ENCODE measurements around the gene MOV10L1. TPM values are rescaled to one million over a fixed set of nuclear protein-coding genes. Genes with fewer than 3 reads are reported as not detected.
"Not testable (repeated sequence)": the region's sequence is repeated elsewhere in the genome, so short reads cannot be mapped to it uniquely, and the experiment has no call there.

MOV10L1 gene
- total and polyA plus RNA-seq, 2 donors from 2014 or later: 0.38 to 0.62 TPM

DNA sequence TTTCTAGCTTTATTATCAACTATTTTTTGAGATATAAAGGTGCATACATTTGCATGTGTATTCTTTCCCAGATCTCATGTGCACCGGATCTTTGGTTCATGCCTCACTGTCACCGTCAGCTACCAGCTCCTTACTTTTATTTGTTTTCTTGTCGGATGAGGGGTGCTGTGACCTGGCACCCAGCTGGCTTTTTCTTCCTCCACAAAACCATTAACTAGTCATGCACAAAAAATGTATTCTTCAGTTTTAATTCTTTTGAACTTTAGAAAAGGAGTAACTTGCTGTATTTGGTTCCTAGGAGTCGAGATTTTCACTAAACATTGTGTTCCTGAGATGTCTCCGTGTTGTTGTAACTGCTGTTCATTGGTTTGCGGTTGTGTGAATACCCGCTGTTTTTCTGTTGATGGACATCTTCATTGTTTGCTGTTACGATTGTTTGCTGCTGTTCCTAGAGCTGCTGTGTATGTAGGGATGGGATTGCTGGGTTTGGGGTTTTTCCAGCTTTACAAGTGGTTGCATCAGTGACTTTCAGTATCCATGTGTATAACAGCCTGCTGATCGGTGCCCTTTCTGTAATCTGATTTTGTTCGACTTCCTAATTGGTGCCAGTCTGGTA lies 39.4 kb downstream of the MOV10L1 start:
- intact Hi-C loops (cut with DNase I): no loop called here
- FAIRE-seq: no peak

GRCh38 chr22:50131894-50132293 lies 42.1 kb downstream of the MOV10L1 start:
- FAIRE-seq: no peak
- Histone ChIP-seq H3K27me3 (ENCODE audit: control insufficient read depth, insufficient read depth, low read length) (no peaks in the 10 kb centered on the region), H3K27ac (ENCODE audit: low read depth in 2 of 2, low read length in 2 of 2) (no peak overlapping the region), H3K9me3 (ENCODE audit: control insufficient read depth in 2 of 3, insufficient read depth in 1 of 3, low read length in 3 of 3) (no peaks in the 10 kb centered on the region), H3K36me3 (ENCODE audit: control insufficient read depth in 2 of 3, insufficient read depth in 3 of 3, low read length in 3 of 3) (no peaks in the 10 kb centered on the region), H3K4me3 (ENCODE audit: low read length in 3 of 3) (no peak overlapping the region), H3K9ac (ENCODE audit: low read length in 3 of 3) (no peak overlapping the region), H3K4me1 (ENCODE audit: control insufficient read depth in 2 of 3, insufficient read depth in 2 of 3, low read depth in 1 of 3, low read length in 3 of 3) (no peaks in the 10 kb centered on the region)
- intact Hi-C loops (cut with DNase I): no loop called here
- TF ChIP-seq CTCF (IDR thresholded peaks at IDR 0.05; ENCODE audit: borderline replicate concordance, extremely low read depth, insufficient read depth): no peak
- DNase-seq: no peak

More for the DNA sequence above, 39.4 kb downstream of the MOV10L1 start:
- Histone ChIP-seq H3K9me3 (ENCODE audit: control insufficient read depth in 2 of 3, insufficient read depth in 1 of 3, low read length in 3 of 3) (no peaks in the 10 kb centered on the region), H3K9ac (ENCODE audit: low read length in 3 of 3) (no peak overlapping the region), H3K4me3 (ENCODE audit: low read length in 3 of 3) (no peak overlapping the region), H3K36me3 (ENCODE audit: control insufficient read depth in 2 of 3, insufficient read depth in 3 of 3, low read length in 3 of 3) (no peaks in the 10 kb centered on the region), H3K27ac (ENCODE audit: low read depth in 2 of 2, low read length in 2 of 2) (no peak overlapping the region), H3K27me3 (ENCODE audit: control insufficient read depth, insufficient read depth, low read length) (no peaks in the 10 kb centered on the region), H3K4me1 (ENCODE audit: control insufficient read depth in 2 of 3, insufficient read depth in 2 of 3, low read depth in 1 of 3, low read length in 3 of 3) (no peaks in the 10 kb centered on the region)
- no peak for DNase-seq
- TF ChIP-seq CTCF (IDR thresholded peaks at IDR 0.05; ENCODE audit: borderline replicate concordance, extremely low read depth, insufficient read depth): no peak

DNA sequence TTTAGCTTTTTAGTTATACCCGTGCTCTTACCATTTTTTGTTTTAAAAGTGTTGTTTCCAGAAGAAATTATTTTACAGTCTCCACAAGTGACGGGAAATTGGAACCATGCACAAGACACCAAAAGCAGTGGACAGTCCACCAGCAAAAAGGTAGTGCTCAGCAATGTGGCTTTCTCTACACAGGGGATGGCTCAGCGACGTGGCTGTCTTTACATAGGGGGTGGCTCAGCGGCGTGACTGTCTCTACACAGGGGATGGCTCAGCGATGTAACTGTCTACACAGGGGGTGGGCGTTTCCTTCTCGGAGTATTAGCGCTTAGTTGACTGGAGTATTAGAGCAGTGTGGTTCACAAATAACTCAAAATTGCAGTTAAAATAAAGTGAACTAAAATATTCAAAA lies 44.7 kb downstream of the MOV10L1 start:
- Histone ChIP-seq H3K36me3 (ENCODE audit: control insufficient read depth in 2 of 3, insufficient read depth in 3 of 3, low read length in 3 of 3) (no peaks in the 10 kb centered on the region), H3K9ac (ENCODE audit: low read length in 3 of 3) (no peak overlapping the region), H3K27me3 (ENCODE audit: control insufficient read depth, insufficient read depth, low read length) (no peaks in the 10 kb centered on the region), H3K27ac (ENCODE audit: low read depth in 2 of 2, low read length in 2 of 2) (no peak overlapping the region), H3K4me3 (ENCODE audit: low read length in 3 of 3) (no peak overlapping the region), H3K9me3 (ENCODE audit: control insufficient read depth in 2 of 3, insufficient read depth in 1 of 3, low read length in 3 of 3) (no peaks in the 10 kb centered on the region), H3K4me1 (ENCODE audit: control insufficient read depth in 2 of 3, insufficient read depth in 2 of 3, low read depth in 1 of 3, low read length in 3 of 3) (no peaks in the 10 kb centered on the region)
- TF ChIP-seq CTCF (IDR thresholded peaks at IDR 0.05; ENCODE audit: borderline replicate concordance, extremely low read depth, insufficient read depth): no peak
- no peak for FAIRE-seq
- DNase-seq: no peak
- intact Hi-C loops (cut with DNase I): no loop called here

GRCh38 chr22:50136581-50137015 lies 46.8 kb downstream of the MOV10L1 start:
- no peaks in the 10 kb centered on the region for H3K36me3 ChIP-seq (ENCODE audit: control insufficient read depth in 2 of 3, insufficient read depth in 3 of 3, low read length in 3 of 3)
- DNase-seq (peak in 3 of 5 donors; percentile 41 to 70 (median 66)), FAIRE-seq (no peak)
- intact Hi-C loops (cut with DNase I): no loop called here
- H3K9ac ChIP-seq (ENCODE audit: low read length in 3 of 3): no peak overlapping the region
- H3K9me3 ChIP-seq (ENCODE audit: control insufficient read depth in 2 of 3, insufficient read depth in 1 of 3, low read length in 3 of 3): no peaks in the 10 kb centered on the region
- no peak overlapping the region for H3K27ac ChIP-seq (ENCODE audit: low read depth in 2 of 2, low read length in 2 of 2)
- H3K4me1 ChIP-seq (ENCODE audit: control insufficient read depth in 2 of 3, insufficient read depth in 2 of 3, low read depth in 1 of 3, low read length in 3 of 3): no peaks in the 10 kb centered on the region
- TF ChIP-seq CTCF (IDR thresholded peaks at IDR 0.05; ENCODE audit: borderline replicate concordance, extremely low read depth, insufficient read depth): no peak
- H3K27me3 ChIP-seq (ENCODE audit: control insufficient read depth, insufficient read depth, low read length): no peaks in the 10 kb centered on the region
- no peak overlapping the region for H3K4me3 ChIP-seq (ENCODE audit: low read length in 3 of 3)

GRCh38 chr22:50137277-50137676 lies 47.5 kb downstream of the MOV10L1 start:
- H3K9ac ChIP-seq (ENCODE audit: low read length in 3 of 3); intact Hi-C loops (cut with DNase I); H3K9me3 ChIP-seq (ENCODE audit: control insufficient read depth in 2 of 3, insufficient read depth in 1 of 3, low read length in 3 of 3); H3K36me3 ChIP-seq (ENCODE audit: control insufficient read depth in 2 of 3, insufficient read depth in 3 of 3, low read length in 3 of 3); H3K27ac ChIP-seq (ENCODE audit: low read depth in 2 of 2, low read length in 2 of 2); H3K27me3 ChIP-seq (ENCODE audit: control insufficient read depth, insufficient read depth, low read length); H3K4me3 ChIP-seq (ENCODE audit: low read length in 3 of 3); FAIRE-seq; DNase-seq; H3K4me1 ChIP-seq (ENCODE audit: control insufficient read depth in 2 of 3, insufficient read depth in 2 of 3, low read depth in 1 of 3, low read length in 3 of 3): not testable (repeated sequence)

All from kidney (tissue), 14 donors.